NCI-H128 (cell line): ENCODE data around the gene TEX10.

Source experiments
- DNase-seq: peaks from one replicate; lab custom pipeline; 2025; ENCODE audit not compliant: unreplicated experiment; lab: John Stamatoyannopoulos, UW

The TEX10 gene

GRCh38 chr9:100286257-100286656, 66.5 kb downstream of the TEX10 start:
- no peak for DNase-seq

- no peak for DNase-seq
These were observed 67.1 kb downstream of the TEX10 start for GRCh38 chr9:100285601-100286000.

- DNase-seq: no peak
These were observed 67.7 kb downstream of the TEX10 start for GRCh38 chr9:100285080-100285479.

- DNase-seq: no peak
These were observed 68.5 kb downstream of the TEX10 start for GRCh38 chr9:100284247-100284646.

- no peak for DNase-seq
These were observed 70.4 kb downstream of the TEX10 start for GRCh38 chr9:100282388-100282719.

GRCh38 chr9:100281676-100282387, 70.9 kb downstream of the TEX10 start:
- DNase-seq: no peak

- no peak for DNase-seq
These were observed 71.7 kb downstream of the TEX10 start for GRCh38 chr9:100281066-100281465.

GRCh38 chr9:100277166-100277979, 75.4 kb downstream of the TEX10 start:
- DNase-seq: no peak

- DNase-seq: no peak
These were observed 83.1 kb downstream of the TEX10 start for GRCh38 chr9:100269656-100270055.

GRCh38 chr9:100268271-100268670, 84.5 kb downstream of the TEX10 start:
- DNase-seq: no peak

- DNase-seq: no peak
These were observed 85.5 kb downstream of the TEX10 start for GRCh38 chr9:100267211-100267610.
